AG04449 (cell line): ENCODE results near the gene RAB6B.

Experiments
- CTCF ChIA-PET: fragments of 350-600 bp; formaldehyde crosslinking; extraction: SDS; loops from one replicate; lab custom pipeline; 2021; ENCODE audit warnings: antibody characterized with exemption; lab: Yijun Ruan, JAX
- POLR2A ChIA-PET: fragments of 400-600, 350-600 bp; formaldehyde crosslinking; extraction: SDS; loops from one replicate; lab custom pipeline; 2020; ENCODE audit warnings: antibody characterized with exemption, inconsistent platforms; lab: Yijun Ruan, JAX
- DNase-seq: peaks from one replicate; pipeline ENCODE4 v3.0.0-alpha.2; 2010; ENCODE audit warnings: low read depth, low spot score
- H3K4me3 ChIP-seq: 2 replicates; pipeline ENCODE4 v1.5.1; 2011; ENCODE audit warnings: low read depth, mild to moderate bottlenecking, control low read depth, low read length
- CTCF ChIP-seq: IDR thresholded peaks from one replicate; pipeline ENCODE4 v1.5.1; 2011; ENCODE audit warnings: mild to moderate bottlenecking, moderate library complexity, low read length, control low read depth, inconsistent platforms; ENCODE audit not compliant: insufficient read depth; ENCODE audit errors: missing control alignments

Gene RAB6B

DNA sequence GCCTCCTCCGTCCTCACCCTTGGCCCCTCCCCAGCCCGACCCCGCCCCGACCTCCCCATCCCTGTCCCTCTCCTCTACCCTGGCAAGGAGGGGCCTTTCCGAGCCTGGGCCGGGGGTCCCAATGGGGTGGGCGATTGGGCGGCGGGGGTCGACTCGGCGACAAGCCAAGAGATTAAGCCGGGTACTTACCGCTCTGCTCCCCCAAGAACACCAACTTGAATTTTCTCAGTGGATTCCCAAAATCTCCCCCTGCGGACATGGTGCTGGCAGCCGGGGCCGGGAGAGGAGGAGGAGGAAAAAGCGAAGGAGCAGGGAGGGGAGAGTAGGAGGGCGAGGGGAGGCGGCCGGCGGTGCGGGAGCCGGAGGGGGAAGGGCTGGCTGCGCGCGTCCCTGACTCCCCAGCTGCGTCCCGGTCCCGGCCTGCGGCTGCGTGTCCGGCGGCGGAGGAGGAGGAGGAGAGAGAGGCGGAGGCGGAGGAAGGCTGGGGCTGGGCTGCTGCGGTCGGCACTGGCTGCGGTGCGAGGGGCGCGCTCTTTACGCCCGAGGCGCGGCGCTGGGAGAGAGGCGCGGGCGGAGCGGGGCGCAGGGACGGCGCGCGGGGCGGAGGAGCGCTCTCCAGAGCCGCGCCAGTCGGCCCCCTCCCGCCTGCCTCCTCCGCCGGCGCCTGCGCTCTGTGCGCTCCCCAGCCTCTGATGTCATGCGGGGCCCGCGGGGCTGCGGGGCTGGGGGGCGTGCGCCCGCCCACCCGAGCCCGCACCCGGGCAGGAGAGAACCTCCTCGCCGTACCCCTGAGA, at the start of gene RAB6B:
TSS of gene RAB6B (minus strand) at position 675 of the 794 bp plus-strand sequence. CDS start at position 259, 416 bp downstream.
- peak within 1 kb of the TSS; percentile 66 for H3K4me3 ChIP-seq
- ChIA-PET POLR2A (no interaction called here), CTCF (no interaction called here)
- no peak for DNase-seq
- no peak for TF ChIP-seq CTCF

- ChIA-PET POLR2A (no interaction called here), CTCF (interaction anchor here (1.0 to 3.4 kb wide), 6 partner anchors 11 to 268 kb away, joined by 3 to 17 read pairs (median 4); no protein-coding TSS in a partner anchor)
- H3K4me3 ChIP-seq, result no peak overlapping the region
- no peak for TF ChIP-seq CTCF
- no peak for DNase-seq
Observed at GRCh38 chr3:133944641-133945380, 49.1 kb upstream of the RAB6B start.

DNA sequence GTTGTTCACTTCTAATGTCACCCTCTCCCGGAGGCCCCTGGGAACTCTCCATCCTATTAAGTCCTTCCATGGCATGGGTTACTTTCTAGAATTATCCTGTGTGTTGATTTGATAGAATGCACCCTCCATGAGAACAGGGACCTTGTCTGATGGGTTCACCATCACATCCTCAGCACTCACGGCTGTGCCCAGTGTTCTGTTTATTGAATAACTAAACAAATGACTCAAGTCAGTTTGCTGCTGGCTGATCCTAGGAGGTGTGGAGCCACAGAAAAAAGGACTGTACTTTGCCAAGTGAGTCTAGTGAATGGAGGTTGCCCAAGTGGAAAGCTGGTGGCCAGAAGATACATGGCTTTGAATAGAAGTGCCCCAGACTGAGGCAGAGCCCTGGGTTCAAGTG, 48.5 kb upstream of the RAB6B start:
- ChIA-PET CTCF (interaction anchor here (1.0 to 3.4 kb wide), 5 partner anchors 12 to 268 kb away, joined by 3 to 17 read pairs (median 5); no protein-coding TSS in a partner anchor), POLR2A (no interaction called here)
- no peak for DNase-seq
- H3K4me3 ChIP-seq, result no peak overlapping the region
- no peak for TF ChIP-seq CTCF

GRCh38 chr3:133943639-133944141, 48.0 kb upstream of the RAB6B start:
- TF ChIP-seq CTCF, result no peak
- ChIA-PET CTCF (interaction anchor here (1.4 to 3.4 kb wide), 3 partner anchors 12 to 269 kb away, joined by 3 to 17 read pairs (median 4); no protein-coding TSS in a partner anchor), POLR2A (no interaction called here)
- no peak overlapping the region for H3K4me3 ChIP-seq
- peak; percentile 68 for DNase-seq

- no peak for DNase-seq
- CTCF ChIA-PET, result interaction anchor here (1.4 to 3.4 kb wide), 4 partner anchors 13 to 269 kb away, joined by 3 to 17 read pairs (median 4); no protein-coding TSS in a partner anchor
Observed at GRCh38 chr3:133943031-133943535, 47.4 kb upstream of the RAB6B start.

More at GRCh38 chr3:133943031-133943535, 47.4 kb upstream of the RAB6B start:
- POLR2A ChIA-PET, result no interaction called here
- TF ChIP-seq CTCF, result no peak
- no peak overlapping the region for H3K4me3 ChIP-seq
